GM19324 (cell line): Measurements from ENCODE around the gene DNAAF1.
A peak's percentile ranks its signal among the peaks of the same experiment; 100 is the strongest.
"Not testable (repeated sequence)": the region's sequence is repeated elsewhere in the genome, so short reads cannot be mapped to it uniquely, and the experiment has no call there.

Experiments
- ATAC-seq: cut with Tn5 transposase; IDR thresholded peaks from one replicate; pipeline ENCODE4 v1.9.1; 2021; ENCODE audit warnings: mild to moderate bottlenecking, moderate library complexity; ENCODE audit not compliant: unreplicated experiment, low FRiP score

DNAAF1 gene

GRCh38 chr16:84182680-84183571 lies 37.8 kb downstream of the DNAAF1 start:
- no peak for ATAC-seq

GRCh38 chr16:84183572-84183875 lies 38.4 kb downstream of the DNAAF1 start:
- no peak for ATAC-seq

- no peak for ATAC-seq
Observed at GRCh38 chr16:84183911-84184591, 38.9 kb downstream of the DNAAF1 start.

- no peak for ATAC-seq
Observed at GRCh38 chr16:84184775-84185174, 39.7 kb downstream of the DNAAF1 start.

GRCh38 chr16:84186685-84187437 lies 41.8 kb downstream of the DNAAF1 start, which contains the start of gene TAF1C:
Gene TAF1C (minus strand): TSS chr16:84187057. CDS start chr16:84184988, 2,069 bp downstream.
- peak; percentile 79 for ATAC-seq

- ATAC-seq: no peak
Observed at GRCh38 chr16:84190731-84191388, 45.8 kb downstream of the DNAAF1 start, which contains the start of gene ADAD2. Gene ADAD2 (plus strand): TSS chr16:84191157. CDS start chr16:84191231, 74 bp downstream.

GRCh38 chr16:84191466-84191865 lies 46.4 kb downstream of the DNAAF1 start:
- no peak for ATAC-seq

GRCh38 chr16:84193480-84193879 lies 48.4 kb downstream of the DNAAF1 start:
- no peak for ATAC-seq

- no peak for ATAC-seq
Observed at GRCh38 chr16:84194018-84194417, 48.9 kb downstream of the DNAAF1 start.

- ATAC-seq: no peak
Observed at GRCh38 chr16:84194470-84195200, 49.5 kb downstream of the DNAAF1 start.

GRCh38 chr16:84195201-84196093 lies 50.3 kb downstream of the DNAAF1 start:
- no peak for ATAC-seq

GRCh38 chr16:84196101-84196500 lies 51.0 kb downstream of the DNAAF1 start:
- ATAC-seq: no peak

- no peak for ATAC-seq
Observed at GRCh38 chr16:84196727-84197394, 51.8 kb downstream of the DNAAF1 start.

- no peak for ATAC-seq
Observed at GRCh38 chr16:84197466-84198128, 52.5 kb downstream of the DNAAF1 start.

GRCh38 chr16:84198401-84198800 lies 53.3 kb downstream of the DNAAF1 start:
- ATAC-seq: no peak

GRCh38 chr16:84199097-84199496 lies 54.0 kb downstream of the DNAAF1 start:
- ATAC-seq: no peak

- no peak for ATAC-seq
Observed at GRCh38 chr16:84199861-84200260, 54.8 kb downstream of the DNAAF1 start.

GRCh38 chr16:84204551-84204950 lies 59.4 kb downstream of the DNAAF1 start:
- not testable (repeated sequence) for ATAC-seq
